ENCODE data around the gene DDX10.

Gene DDX10

DNA sequence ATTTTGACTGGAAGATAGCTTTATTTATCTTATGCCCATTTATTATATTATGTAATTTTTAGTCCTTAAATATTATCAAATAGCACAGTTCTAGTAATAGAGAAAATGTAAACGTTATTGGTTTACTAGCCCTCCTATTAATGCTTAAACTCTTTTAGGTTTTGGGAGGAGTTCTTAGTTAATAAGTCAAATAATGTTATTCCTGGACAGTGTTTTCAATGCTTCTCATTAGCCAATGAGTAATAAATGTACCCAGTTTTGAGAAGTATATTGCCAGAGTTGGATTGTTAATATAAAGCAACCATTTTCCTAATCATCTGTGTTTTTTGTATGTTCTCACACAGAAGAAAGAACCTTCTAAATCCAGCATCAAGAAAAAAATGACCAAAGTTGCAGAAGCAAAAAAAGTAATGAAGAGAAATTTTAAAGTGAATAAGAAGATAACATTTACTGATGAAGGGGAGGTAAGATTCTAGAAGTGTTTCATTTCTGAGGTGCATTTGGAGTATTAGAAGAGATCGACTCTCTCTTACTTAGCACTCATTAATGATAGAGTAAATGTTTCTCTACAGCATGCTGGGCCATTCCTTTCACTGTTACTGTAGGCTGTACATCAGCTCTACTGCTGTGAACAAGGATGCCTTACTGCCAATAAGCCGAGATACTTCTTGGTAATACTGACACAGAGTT, 173.4 kb downstream of the DDX10 start:
- TF ChIP-seq, protein P1, sequence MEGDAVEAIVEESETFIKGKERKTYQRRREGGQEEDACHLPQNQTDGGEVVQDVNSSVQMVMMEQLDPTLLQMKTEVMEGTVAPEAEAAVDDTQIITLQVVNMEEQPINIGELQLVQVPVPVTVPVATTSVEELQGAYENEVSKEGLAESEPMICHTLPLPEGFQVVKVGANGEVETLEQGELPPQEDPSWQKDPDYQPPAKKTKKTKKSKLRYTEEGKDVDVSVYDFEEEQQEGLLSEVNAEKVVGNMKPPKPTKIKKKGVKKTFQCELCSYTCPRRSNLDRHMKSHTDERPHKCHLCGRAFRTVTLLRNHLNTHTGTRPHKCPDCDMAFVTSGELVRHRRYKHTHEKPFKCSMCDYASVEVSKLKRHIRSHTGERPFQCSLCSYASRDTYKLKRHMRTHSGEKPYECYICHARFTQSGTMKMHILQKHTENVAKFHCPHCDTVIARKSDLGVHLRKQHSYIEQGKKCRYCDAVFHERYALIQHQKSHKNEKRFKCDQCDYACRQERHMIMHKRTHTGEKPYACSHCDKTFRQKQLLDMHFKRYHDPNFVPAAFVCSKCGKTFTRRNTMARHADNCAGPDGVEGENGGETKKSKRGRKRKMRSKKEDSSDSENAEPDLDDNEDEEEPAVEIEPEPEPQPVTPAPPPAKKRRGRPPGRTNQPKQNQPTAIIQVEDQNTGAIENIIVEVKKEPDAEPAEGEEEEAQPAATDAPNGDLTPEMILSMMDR (IDR thresholded peaks at IDR 0.05; ENCODE audit: insufficient read depth, low read depth, low read length, missing control alignments), result no peak
- H3K4me3 ChIP-seq (ENCODE audit: low read depth, low read length), result no peak overlapping the region
- DNase-seq (ENCODE audit: low read depth), result no peak

DNA sequence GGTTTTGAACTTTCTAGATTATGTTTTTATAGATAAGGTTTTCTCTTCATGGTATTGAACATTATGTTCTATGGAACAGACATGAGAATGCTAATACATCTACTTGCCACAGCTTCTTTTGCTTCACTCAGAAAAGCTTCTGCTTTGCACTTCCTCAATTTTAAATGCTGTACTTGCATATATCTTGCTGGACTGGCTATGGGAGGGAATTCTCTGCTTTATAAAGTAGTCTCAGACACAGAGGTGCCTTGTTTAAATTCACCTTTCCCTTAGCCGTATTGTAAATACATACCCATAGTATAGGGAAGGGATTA, 173.9 kb downstream of the DDX10 start:
- no peak for DNase-seq (ENCODE audit: low read depth)
- H3K4me3 ChIP-seq (ENCODE audit: low read depth, low read length), result no peak overlapping the region
- TF ChIP-seq, protein P1 (IDR thresholded peaks at IDR 0.05; ENCODE audit: insufficient read depth, low read depth, low read length, missing control alignments), result no peak

DNA sequence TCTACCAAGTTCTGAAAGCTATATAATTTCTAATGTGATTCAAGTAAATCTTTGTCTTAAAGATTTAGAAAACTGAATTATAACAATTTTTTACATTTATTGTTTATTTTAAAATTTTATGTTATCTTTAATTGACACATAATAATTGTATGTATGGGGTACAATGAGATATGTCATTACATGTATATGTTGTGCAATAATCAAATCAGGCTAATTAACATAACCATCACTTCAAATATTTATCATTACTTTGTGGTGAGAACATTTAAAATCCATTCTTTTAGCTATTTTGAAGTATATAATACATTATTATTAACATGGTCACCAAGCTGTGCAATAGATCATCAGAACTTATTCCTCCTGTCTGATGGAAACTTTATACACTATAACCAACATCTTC, 181.1 kb downstream of the DDX10 start:
- TF ChIP-seq, protein P1 (IDR thresholded peaks at IDR 0.05; ENCODE audit: insufficient read depth, low read depth, low read length, missing control alignments), result no peak
- H3K4me3 ChIP-seq (ENCODE audit: low read depth, low read length), result no peak overlapping the region
- DNase-seq (ENCODE audit: low read depth), result no peak

DNA sequence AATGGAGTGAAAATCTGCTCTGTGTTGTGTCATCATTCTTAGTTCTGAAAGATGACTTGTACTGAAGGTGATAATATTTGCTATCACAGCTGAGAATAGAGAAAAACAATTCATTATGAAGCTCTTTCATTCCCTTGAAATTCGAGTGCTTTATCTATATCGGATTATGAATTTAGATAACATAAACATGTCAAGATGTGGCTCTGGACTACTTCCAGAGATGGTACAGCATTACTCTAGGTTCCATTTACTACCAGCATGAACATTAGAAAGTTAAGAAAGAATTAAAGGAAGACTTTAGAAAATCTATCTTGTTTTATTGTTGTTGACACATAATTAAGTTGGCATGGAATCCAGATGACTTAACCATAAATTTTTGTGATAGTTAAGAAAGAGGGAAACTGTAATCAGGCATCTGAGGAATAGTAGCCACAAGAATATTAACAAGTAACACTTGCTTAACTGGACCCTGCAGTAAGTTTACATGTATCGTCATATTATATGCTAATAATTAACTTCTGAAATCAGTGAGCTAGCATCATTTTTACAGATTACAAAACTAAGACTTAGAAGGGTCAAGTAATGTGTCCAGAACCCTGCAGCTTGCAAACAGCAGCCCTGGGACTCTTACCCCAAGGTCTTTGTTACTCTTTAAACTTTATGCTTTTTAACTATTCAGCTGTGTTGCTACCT, 182.6 kb downstream of the DDX10 start:
- TF ChIP-seq, protein P1 (IDR thresholded peaks at IDR 0.05; ENCODE audit: insufficient read depth, low read depth, low read length, missing control alignments), result no peak
- DNase-seq (ENCODE audit: low read depth), result no peak

DNA sequence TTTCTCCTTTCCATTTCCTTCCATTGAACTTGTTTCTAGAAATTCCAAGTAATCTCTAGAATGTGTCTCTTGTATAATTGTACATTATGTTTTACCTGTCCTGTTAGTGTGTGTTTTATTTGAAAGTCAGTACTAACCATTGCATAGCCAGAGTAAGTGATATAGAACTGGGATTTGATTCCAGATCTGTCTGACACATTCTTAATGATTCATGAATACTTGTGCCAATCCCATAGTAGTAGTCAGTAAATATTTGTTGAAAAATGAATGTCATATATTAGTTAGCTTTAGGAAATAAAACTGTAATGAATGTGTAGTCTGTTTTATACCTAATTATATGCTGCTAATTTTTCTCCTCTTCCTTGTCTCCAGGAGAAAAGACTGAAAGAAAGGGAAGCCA, 186.9 kb downstream of the DDX10 start:
- H3K4me3 ChIP-seq (ENCODE audit: low read depth, low read length), result no peak overlapping the region
- no peak for DNase-seq (ENCODE audit: low read depth)
- TF ChIP-seq, protein P1 (IDR thresholded peaks at IDR 0.05; ENCODE audit: insufficient read depth, low read depth, low read length, missing control alignments), result no peak

More for the DNA sequence above, 182.6 kb downstream of the DDX10 start:
- H3K4me3 ChIP-seq (ENCODE audit: low read depth, low read length), result no peak overlapping the region

DNA sequence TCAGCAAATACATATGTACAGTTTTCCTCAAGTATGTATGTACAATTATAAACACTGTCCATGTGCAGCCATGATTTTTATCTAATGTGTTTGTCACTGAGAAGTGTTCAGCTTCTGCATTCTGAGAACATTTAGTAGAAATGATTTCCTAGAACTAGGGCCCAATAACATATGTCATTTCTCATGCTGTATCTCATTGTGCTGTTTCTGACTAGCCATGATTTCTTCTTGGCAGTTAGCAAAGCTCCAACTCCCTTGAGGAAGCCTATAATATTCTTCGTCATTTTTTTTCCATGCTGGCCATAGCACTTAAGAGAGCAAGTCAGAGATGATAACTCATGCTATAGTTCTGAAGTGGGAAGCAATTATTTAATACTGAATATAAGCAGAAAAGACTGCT, 187.8 kb downstream of the DDX10 start:
- TF ChIP-seq, protein P1 (IDR thresholded peaks at IDR 0.05; ENCODE audit: insufficient read depth, low read depth, low read length, missing control alignments), result no peak
- no peak for DNase-seq (ENCODE audit: low read depth)

More for the DNA sequence above, 187.8 kb downstream of the DDX10 start:
- H3K4me3 ChIP-seq (ENCODE audit: low read depth, low read length), result no peak overlapping the region
